ENCODE data around the gene LBH.

- TF ChIP-seq CTCF (conservative IDR thresholded peaks at IDR 0.05; ENCODE audit: low read depth, low read length) (no peak), EZH2 (IDR thresholded peaks at IDR 0.05; ENCODE audit: low read length, unreplicated experiment) (no peak), EZH2phosphoT487 (IDR thresholded peaks at IDR 0.05; ENCODE audit: borderline replicate concordance, low read length) (no peak)
Measured at GRCh38 chr2:30305235-30305634, 73.9 kb downstream of the LBH start.
